ENCODE results near the gene ACIN1. TPM values are rescaled to one million over a fixed set of nuclear protein-coding genes. Genes with fewer than 3 reads are reported as not detected.

Gene ACIN1
- total and polyA plus RNA-seq, 2 of the 13 experiments (the other 11 are each of a cell fraction or from before 2014, with no cell fraction given), result 165 to 183 TPM

DNA sequence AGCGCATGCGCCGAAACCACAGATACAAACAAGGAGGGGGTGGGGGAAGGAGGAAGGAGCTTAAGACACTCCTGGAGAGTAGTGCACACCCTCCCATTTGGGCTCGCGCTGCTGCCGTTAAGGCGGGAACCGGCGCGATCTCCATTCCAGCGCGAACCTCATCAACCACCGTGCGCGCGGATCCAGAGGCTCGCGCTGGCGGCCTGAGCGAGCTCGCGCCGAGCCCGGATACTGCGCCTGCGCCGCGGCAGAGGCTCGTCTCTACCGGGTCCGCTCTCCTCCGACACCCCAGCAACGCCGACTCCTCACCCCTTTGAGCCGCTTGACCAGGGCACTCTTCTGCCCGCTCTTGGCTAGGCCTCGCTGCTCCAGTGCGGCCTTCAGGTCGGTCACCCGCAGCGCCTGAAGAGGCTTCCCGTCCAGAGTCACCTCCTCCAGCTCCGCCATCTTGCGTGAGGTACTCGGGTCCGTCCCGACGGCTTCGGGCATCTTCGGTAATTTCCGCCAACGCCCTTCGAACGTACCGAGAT is at the start of gene ACIN1 (continued):
- TF ChIP-seq, protein P1, sequence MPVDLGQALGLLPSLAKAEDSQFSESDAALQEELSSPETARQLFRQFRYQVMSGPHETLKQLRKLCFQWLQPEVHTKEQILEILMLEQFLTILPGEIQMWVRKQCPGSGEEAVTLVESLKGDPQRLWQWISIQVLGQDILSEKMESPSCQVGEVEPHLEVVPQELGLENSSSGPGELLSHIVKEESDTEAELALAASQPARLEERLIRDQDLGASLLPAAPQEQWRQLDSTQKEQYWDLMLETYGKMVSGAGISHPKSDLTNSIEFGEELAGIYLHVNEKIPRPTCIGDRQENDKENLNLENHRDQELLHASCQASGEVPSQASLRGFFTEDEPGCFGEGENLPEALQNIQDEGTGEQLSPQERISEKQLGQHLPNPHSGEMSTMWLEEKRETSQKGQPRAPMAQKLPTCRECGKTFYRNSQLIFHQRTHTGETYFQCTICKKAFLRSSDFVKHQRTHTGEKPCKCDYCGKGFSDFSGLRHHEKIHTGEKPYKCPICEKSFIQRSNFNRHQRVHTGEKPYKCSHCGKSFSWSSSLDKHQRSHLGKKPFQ (CRISPR knock-in tag; IDR thresholded peaks at IDR 0.05; ENCODE audit: insufficient replicate concordance), result peak; percentile 83
- peak; percentile 99 for TF ChIP-seq UBTF (CRISPR knock-in tag; IDR thresholded peaks at IDR 0.05)
- peak; percentile 38 for TF ChIP-seq AFF4 (CRISPR knock-in tag; IDR thresholded peaks at IDR 0.05)
- peak; percentile 86 for TF ChIP-seq ZNF362 (CRISPR knock-in tag; IDR thresholded peaks at IDR 0.05; ENCODE audit: borderline replicate concordance)
- TF ChIP-seq FOXM1 (CRISPR knock-in tag; IDR thresholded peaks at IDR 0.05), result peak; percentile 90
- TF ChIP-seq ZNF589 (CRISPR knock-in tag; conservative IDR thresholded peaks at IDR 0.05), result no peak
- TF ChIP-seq ZFX (CRISPR knock-in tag; IDR thresholded peaks at IDR 0.05; ENCODE audit: low read depth), result peak; percentile 93
- TF ChIP-seq PAF1 (CRISPR knock-in tag; IDR thresholded peaks at IDR 0.05), result no peak; the same call in 1 of the 2 replicates
- 0 out of 4 replicates have a peak, but pooled peaks of 1 of the 2 experiments have one; percentile 1 for TF ChIP-seq MAFK (conservative IDR thresholded peaks at IDR 0.05 in 1 of 2, IDR thresholded peaks at IDR 0.05 in 1 of 2; ENCODE audit: low read length in 2 of 2)
- peak; percentile 95 for TF ChIP-seq MEIS2 (CRISPR knock-in tag; IDR thresholded peaks at IDR 0.05)
- no peak for TF ChIP-seq RORA (CRISPR knock-in tag; IDR thresholded peaks at IDR 0.05)
- TF ChIP-seq ZNF550 (CRISPR knock-in tag; IDR thresholded peaks at IDR 0.05; ENCODE audit: borderline replicate concordance), result no peak; the same call in none of the 2 replicates
- peak; percentile 85; the same call in 1 of the 2 replicates for TF ChIP-seq FIP1L1 (IDR thresholded peaks at IDR 0.05; ENCODE audit: borderline replicate concordance, insufficient read depth, low read depth, low read length)
- TF ChIP-seq ZNF878 (CRISPR knock-in tag; IDR thresholded peaks at IDR 0.05), result no peak
- TF ChIP-seq, protein P2, sequence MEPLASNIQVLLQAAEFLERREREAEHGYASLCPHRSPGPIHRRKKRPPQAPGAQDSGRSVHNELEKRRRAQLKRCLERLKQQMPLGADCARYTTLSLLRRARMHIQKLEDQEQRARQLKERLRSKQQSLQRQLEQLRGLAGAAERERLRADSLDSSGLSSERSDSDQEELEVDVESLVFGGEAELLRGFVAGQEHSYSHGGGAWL (CRISPR knock-in tag; IDR thresholded peaks at IDR 0.05), result peak; percentile 97
- TF ChIP-seq ZNF678 (CRISPR knock-in tag; IDR thresholded peaks at IDR 0.05), result peak; percentile 99
- TF ChIP-seq GTF2F1 (IDR thresholded peaks at IDR 0.05; ENCODE audit: low read length), result no peak; the same call in 1 of the 2 replicates
- TF ChIP-seq TERF1 (CRISPR knock-in tag; IDR thresholded peaks at IDR 0.05), result peak; percentile 97; the same call in 1 of the 2 replicates

Measured in HepG2 (cell line).